ENCODE measurements around the gene MRGPRF.

MRGPRF gene

GRCh38 chr11:69055598-69056516 is 42.8 kb upstream of the MRGPRF start:
- no peak overlapping the region for H3K27ac ChIP-seq (ENCODE audit: extremely low read depth, low read depth, low read length)
- H3K9me3 ChIP-seq (ENCODE audit: control insufficient read depth, insufficient read depth, low read depth, low read length): no peaks in the 10 kb centered on the region
- ChIA-PET POLR2A (no interaction called here), CTCF (no interaction called here)
- H3K36me3 ChIP-seq (ENCODE audit: control insufficient read depth in 2 of 2, insufficient read depth in 1 of 2, low read length in 2 of 2): peaks cover 0 to 46% of the 10 kb centered on the region in 2 experiments; a peak in 1 of 3 replicates
- H3K4me1 ChIP-seq (ENCODE audit: control insufficient read depth, insufficient read depth, low read length): no peaks in the 10 kb centered on the region
- TF ChIP-seq SETDB1 (IDR thresholded peaks at IDR 0.05; ENCODE audit: insufficient read length, low read length) (no peak), ZNF362 (tag by site-specific recombination; IDR thresholded peaks at IDR 0.05) (no peak), KLF17 (tag by site-specific recombination; IDR thresholded peaks at IDR 0.05) (no peak), INSM2 (tag by site-specific recombination; IDR thresholded peaks at IDR 0.05) (no peak), ZNF48 (tag by site-specific recombination; IDR thresholded peaks at IDR 0.05) (no peak), ZNF18 (tag by site-specific recombination; IDR thresholded peaks at IDR 0.05) (no peak), ZSCAN30 (tag by site-specific recombination; IDR thresholded peaks at IDR 0.05) (no peak), ZFP41 (tag by site-specific recombination; IDR thresholded peaks at IDR 0.05; ENCODE audit: borderline replicate concordance) (no peak), ZNF133 (tag by site-specific recombination; IDR thresholded peaks at IDR 0.05) (no peak), ZNF239 (tag by site-specific recombination; IDR thresholded peaks at IDR 0.05) (no peak), ZNF335 (tag by site-specific recombination; conservative IDR thresholded peaks at IDR 0.05) (no peak), KLF8 (tag by site-specific recombination; IDR thresholded peaks at IDR 0.05) (no peak), ZBTB11 (tag by site-specific recombination; conservative IDR thresholded peaks at IDR 0.05; ENCODE audit: low read depth) (no peak), ZNF423 (tag by site-specific recombination; IDR thresholded peaks at IDR 0.05) (no peak), ZNF23 (tag by site-specific recombination; IDR thresholded peaks at IDR 0.05; ENCODE audit: borderline replicate concordance) (no peak), ZNF146 (tag by site-specific recombination; IDR thresholded peaks at IDR 0.05) (no peak), ZNF341 (tag by site-specific recombination; IDR thresholded peaks at IDR 0.05; ENCODE audit: low read depth) (no peak), ZNF626 (tag by site-specific recombination; IDR thresholded peaks at IDR 0.05) (no peak), ZNF548 (tag by site-specific recombination; IDR thresholded peaks at IDR 0.05) (no peak), ZNF792 (tag by site-specific recombination; IDR thresholded peaks at IDR 0.05) (no peak)
- H3K4me3 ChIP-seq (ENCODE audit: low read depth, low read length): no peak overlapping the region
